ACC112 (cell line): Measurements from ENCODE around the gene WDR55.
A peak's percentile ranks its signal among the peaks of the same experiment; 100 is the strongest.
"Not testable (repeated sequence)": the region's sequence is repeated elsewhere in the genome, so short reads cannot be mapped to it uniquely, and the experiment has no call there.

Experiments used
- H2AFZ ChIP-seq: fragments of 200-600 bp; sonication (generic); one replicate; pipeline ENCODE4 v1.6.0; 2017; ENCODE audit warnings: antibody characterized with exemption, low read length; ENCODE audit not compliant: unreplicated experiment
- H3K27ac ChIP-seq: fragments of 200-600 bp; sonication (generic); 2 replicates; pipeline ENCODE4 v1.5.1; 2014; ENCODE audit warnings: low read depth, mild to moderate bottlenecking, antibody characterized with exemption, low read length, moderate library complexity
- H3K27me3 ChIP-seq: fragments of 200-600 bp; sonication (generic); 2 replicates; pipeline ENCODE4 v1.6.1; 2014; ENCODE audit warnings: mild to moderate bottlenecking, antibody characterized with exemption, low read length, moderate library complexity, mixed read lengths; ENCODE audit not compliant: insufficient read depth
- H3K36me3 ChIP-seq: fragments of 200-600 bp; sonication (generic); 2 replicates; pipeline ENCODE4 v1.6.1; 2016; ENCODE audit warnings: mild to moderate bottlenecking, antibody characterized with exemption, low read length, moderate library complexity, mixed read lengths; ENCODE audit not compliant: insufficient read depth
- H3K4me1 ChIP-seq: fragments of 200-600 bp; sonication (generic); one replicate; pipeline ENCODE4 v1.6.1; 2016; ENCODE audit warnings: low read length, mixed read lengths; ENCODE audit not compliant: insufficient read depth, unreplicated experiment, control insufficient read depth
- H3K4me3 ChIP-seq: fragments of 200-600 bp; sonication (generic); 2 replicates; pipeline ENCODE4 v1.5.1; 2014; ENCODE audit warnings: mild to moderate bottlenecking, low read depth, low read length
- H3K79me2 ChIP-seq: fragments of 200-600 bp; sonication (generic); one replicate; pipeline ENCODE4 v1.6.0; 2016; ENCODE audit warnings: low read length; ENCODE audit not compliant: control insufficient read depth, unreplicated experiment, insufficient read depth

The WDR55 gene

DNA sequence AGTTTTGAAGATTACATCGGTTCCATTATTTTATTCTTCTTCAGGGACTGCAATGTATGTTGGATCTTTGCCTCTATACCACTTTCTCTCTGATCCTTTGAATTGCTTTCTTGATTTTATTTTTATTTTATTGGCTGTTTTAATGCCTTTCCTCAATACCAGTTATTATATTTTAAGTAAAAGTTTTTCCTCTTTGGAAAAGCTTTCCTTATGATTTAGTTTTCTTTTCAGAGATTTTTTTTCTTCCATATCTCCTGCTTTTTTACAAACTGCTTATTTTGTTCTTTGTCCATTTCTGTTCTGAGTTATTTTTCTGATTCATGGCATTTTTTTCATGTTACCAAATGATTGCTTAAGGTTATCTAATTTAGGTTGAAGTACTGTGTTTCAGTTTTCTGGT, 47.1 kb downstream of the WDR55 start:
- no peak overlapping the region for H2AFZ ChIP-seq
- no peak overlapping the region for H3K27ac ChIP-seq
- no peak overlapping the region for H3K4me3 ChIP-seq

DNA sequence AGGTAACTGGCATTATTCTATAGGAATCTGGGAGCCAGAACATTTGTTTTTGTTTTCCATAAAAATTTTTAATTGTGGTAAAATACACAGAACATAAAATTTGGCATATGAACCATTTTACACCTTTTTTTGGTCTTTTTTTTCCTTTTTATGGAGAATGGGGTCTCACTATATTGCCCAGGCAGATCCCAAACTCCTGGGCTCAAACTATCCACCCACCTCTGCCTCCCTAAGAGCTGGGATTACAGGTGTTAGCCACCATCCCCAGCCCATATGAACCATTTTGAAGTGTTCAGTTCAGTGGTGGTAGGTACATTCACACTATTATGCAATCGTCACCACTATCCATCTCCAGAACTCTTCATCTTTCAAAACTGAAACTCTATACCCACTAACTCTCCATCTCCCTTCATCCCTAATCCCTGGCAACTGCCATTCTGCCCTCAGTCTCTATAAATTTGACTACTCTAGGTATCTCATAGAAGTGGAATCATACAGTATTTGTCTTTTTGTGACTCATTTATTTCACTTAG, 48.9 kb downstream of the WDR55 start:
- H3K27ac ChIP-seq, result no peak overlapping the region
- H3K27me3 ChIP-seq, result no peaks in the 10 kb centered on the region
- H2AFZ ChIP-seq, result no peak overlapping the region
- H3K36me3 ChIP-seq, result no peaks in the 10 kb centered on the region
- H3K4me3 ChIP-seq, result no peak overlapping the region
- H3K79me2 ChIP-seq, result no peaks in the 10 kb centered on the region
- H3K4me1 ChIP-seq, result no peaks in the 10 kb centered on the region

More for the DNA sequence above, 47.1 kb downstream of the WDR55 start:
- H3K79me2 ChIP-seq, result no peaks in the 10 kb centered on the region
- no peaks in the 10 kb centered on the region for H3K4me1 ChIP-seq
- H3K27me3 ChIP-seq, result no peaks in the 10 kb centered on the region
- H3K36me3 ChIP-seq, result no peaks in the 10 kb centered on the region

DNA sequence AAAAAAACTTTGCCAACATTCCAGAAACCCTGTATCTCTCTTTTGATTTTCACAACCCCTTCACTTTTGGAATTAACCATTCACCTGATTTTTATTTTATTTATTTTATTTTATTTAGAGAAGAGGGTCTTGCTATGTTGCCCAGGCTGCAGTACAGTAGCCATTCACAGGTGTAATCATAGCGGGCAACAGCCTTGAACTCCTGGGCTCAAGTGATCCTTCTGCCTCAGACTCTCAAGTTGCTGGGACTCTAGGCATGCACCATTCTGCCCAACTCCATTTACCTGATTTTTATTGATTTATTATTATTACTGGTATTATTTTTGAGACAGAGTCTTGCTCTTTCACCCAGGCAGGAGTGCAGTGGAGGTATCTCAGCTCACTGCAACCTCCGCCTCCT, 51.5 kb downstream of the WDR55 start:
- not testable (repeated sequence) for H3K27ac ChIP-seq, H3K4me3 ChIP-seq, H2AFZ ChIP-seq, H3K36me3 ChIP-seq, H3K79me2 ChIP-seq, H3K4me1 ChIP-seq, H3K27me3 ChIP-seq

DNA sequence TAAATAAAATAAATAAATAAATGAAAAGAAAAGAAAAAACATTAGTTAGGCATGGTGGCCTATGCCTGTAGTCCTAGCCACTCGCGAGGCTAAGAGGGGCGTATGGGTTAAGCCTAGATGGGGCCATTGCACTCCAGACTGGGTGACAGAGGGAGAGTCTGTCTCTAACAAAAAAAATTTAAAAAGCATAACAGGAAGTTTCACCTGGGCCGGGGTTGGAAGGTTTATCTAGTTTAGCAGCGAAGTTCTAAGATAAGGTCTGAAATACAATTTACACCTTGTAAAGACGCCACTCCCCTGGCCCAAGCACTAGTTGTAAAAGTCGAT, 53.5 kb downstream of the WDR55 start:
- Histone ChIP-seq H3K27ac (peak overlapping the region; percentile 53), H3K27me3 (no peaks in the 10 kb centered on the region), H3K4me3 (no peak overlapping the region), H3K36me3 (no peaks in the 10 kb centered on the region), H3K79me2 (no peaks in the 10 kb centered on the region), H2AFZ (no peak overlapping the region), H3K4me1 (no peaks in the 10 kb centered on the region)

DNA sequence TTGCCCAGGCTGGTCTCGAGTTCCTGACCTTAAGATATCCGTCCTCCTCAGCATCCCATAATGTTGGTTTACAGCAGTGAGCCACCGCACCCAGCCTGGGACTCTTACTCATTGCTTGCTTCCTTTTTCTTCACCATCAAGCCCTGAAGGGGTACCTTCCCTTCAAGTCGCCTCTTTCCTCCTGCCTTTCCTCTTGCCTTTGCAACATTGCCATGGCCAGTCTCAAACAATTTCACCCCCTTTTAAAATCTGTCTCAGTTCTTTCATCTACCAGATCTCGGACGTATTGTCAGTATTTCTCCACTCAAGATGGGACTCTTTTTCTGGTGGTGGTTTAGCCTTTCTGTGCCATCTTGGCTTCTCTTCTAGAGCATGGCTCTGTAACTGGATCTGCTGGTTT, 56.0 kb downstream of the WDR55 start:
- not testable (repeated sequence) for H2AFZ ChIP-seq, H3K36me3 ChIP-seq, H3K27me3 ChIP-seq, H3K4me3 ChIP-seq, H3K27ac ChIP-seq, H3K4me1 ChIP-seq, H3K79me2 ChIP-seq

DNA sequence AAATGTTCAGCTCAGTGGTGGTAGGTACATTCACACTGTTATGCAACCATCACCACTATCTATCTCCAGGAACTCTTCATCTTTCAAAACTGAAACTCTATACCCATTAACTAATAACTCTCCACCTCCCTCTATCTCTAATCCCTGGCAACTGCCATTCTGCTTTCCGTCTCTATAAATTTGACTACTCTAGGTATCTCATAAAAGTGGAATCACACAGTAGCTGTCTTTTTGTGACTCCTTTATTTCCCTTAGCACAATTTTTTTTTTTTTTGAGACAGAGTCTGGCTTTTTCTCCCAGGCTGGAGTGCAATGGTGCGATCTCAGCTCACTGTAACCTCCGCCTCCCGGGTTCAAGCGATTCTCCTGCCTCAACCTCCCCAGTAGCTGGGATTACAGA, 56.7 kb downstream of the WDR55 start:
- not testable (repeated sequence) for H3K4me1 ChIP-seq, H3K36me3 ChIP-seq, H2AFZ ChIP-seq, H3K4me3 ChIP-seq, H3K27me3 ChIP-seq, H3K27ac ChIP-seq, H3K79me2 ChIP-seq
